Ovary (tissue), 9 donors: ENCODE results near the gene OR1F1. TPM values are rescaled to one million over a fixed set of nuclear protein-coding genes. Genes with fewer than 3 reads are reported as not detected.

Experiments
- DNase-seq, 5 donors: peaks; one replicate each; pipeline ENCODE4 v3.0.0-alpha.2; 2019 to 2020
- H3K27ac ChIP-seq, 2 donors: fragments of 200-600 bp; one replicate each; pipeline versions ENCODE4 v1.5.1 to v1.8.0; 2019 to 2022
- H3K27me3 ChIP-seq: fragments of 200-600 bp; one replicate; pipeline ENCODE4 v1.8.0; 2022
- H3K36me3 ChIP-seq: fragments of 200-600 bp; sonication (generic); one replicate; pipeline ENCODE4 v1.5.1; 2019
- H3K4me1 ChIP-seq: one replicate; pipeline ENCODE4 v1.8.1; 2013; ENCODE audit warnings: mild to moderate bottlenecking, moderate library complexity; ENCODE audit not compliant: insufficient read depth
- H3K4me3 ChIP-seq: fragments of 200-600 bp; sonication (generic); one replicate; pipeline ENCODE4 v1.5.1; 2017
- H3K9me3 ChIP-seq, 2 donors: fragments of 200-600 bp in 1 of 2; sonication (generic) in 1 of 2; one replicate each; pipeline versions ENCODE4 v1.5.1 to v1.8.1; 2013 to 2019; ENCODE audit warnings: mild to moderate bottlenecking in 1 of 2, moderate library complexity in 1 of 2
- CTCF ChIP-seq, 3 donors: fragments of 450-650 bp in 2 of 3; fragments of 200-600 bp in 1 of 3; IDR thresholded peaks; one replicate each; pipeline versions ENCODE4 v1.5.1 to v1.8.0; 2016 to 2022; ENCODE audit warnings: antibody characterized with exemption in 3 of 3, mild to moderate bottlenecking in 1 of 3
- EP300 ChIP-seq: sonication (generic); formaldehyde crosslinking; IDR thresholded peaks from one replicate; pipeline ENCODE4 v1.6.1; 2017; ENCODE audit warnings: antibody characterized with exemption
- POLR2A ChIP-seq: fragments of 450-650 bp; IDR thresholded peaks from one replicate; pipeline ENCODE4 v1.6.1; 2017; ENCODE audit warnings: antibody characterized with exemption, mild to moderate bottlenecking, moderate library complexity
- WGBS, 3 donors: extraction: QIAGEN DNeasy Blood & Tissue Kit in 1 of 3; methylation state at CpG; one replicate each; pipeline versions ENCODE4 v1.1.5 to v1.1.7; 2013 to 2017; 5-methylcytosine and 5-hydroxymethylcytosine counted together
- intact Hi-C, 4 donors: fragments of 100-400 bp; cut with DNase I; formaldehyde crosslinking; loops; one replicate each; pipeline versions ENCODE4 v1.11.0 to v1.15.1; 2022 to 2023
- polyA plus RNA-seq, 2 donors: library from polyadenylated mRNA; stranded (reverse); fragments of 200-250 nt in 1 of 2; fragments of 350-450 nt in 1 of 2; fragmentation: Illumina TruSeq in 1 of 2; extraction: RNeasy Lipid Tissue Mini Kit (QIAGEN cat#74804) in 1 of 2; gene quantifications; one replicate each; pipeline ENCODE4 v1.2.3, GENCODE V29; 2013 to 2014
- total RNA-seq, 7 donors: library from RNA; depleted of rRNA in 2 of 7; stranded (reverse); fragments of >200 nt in 2 of 7; fragmentation: NEBNext Ultra II Directional in 3 of 7; extraction: Animal tissue kit (Norgen Biotek cat#: 25700) in 3 of 7; gene quantifications; one replicate each; pipeline versions ENCODE4 v1.1.0 to v1.2.4, GENCODE V29; 2016 to 2023
- donor health status: DM: no; HTN: no; CAD: no; lungs with moderate emphysema.
- donor health status: DM: no; HTN: no; CAD: no.
- donor health status: Bipolar disorder and iron deficiency.
- donor health status: DM: yes; HTN: yes; CAD: no.
- donor health status: DM: no; HTN: no; CAD: no.
- donor health status: DM: yes; HTN: yes; CAD: no.

OR1F1 gene
- total and polyA plus RNA-seq, 9 donors: not detected

DNA sequence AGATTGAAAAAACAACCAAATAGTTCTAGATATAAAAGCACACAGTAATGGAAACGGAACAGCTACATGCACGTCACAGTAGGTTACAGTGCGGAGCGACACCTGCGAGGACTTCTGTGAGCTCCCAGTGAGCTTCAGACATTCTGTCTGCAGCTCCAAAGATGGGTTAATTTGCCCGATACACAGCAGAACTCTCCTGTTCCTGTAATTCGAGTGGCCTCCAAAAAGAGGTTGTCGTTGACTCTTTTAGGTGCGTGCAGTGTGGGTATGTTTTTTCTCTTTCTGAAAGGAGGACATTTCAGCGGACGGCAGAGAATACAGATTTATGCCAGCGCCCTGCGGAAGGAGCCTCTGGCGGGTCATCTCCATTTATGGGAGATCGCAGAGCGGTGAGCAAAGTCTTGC lies 2.9 kb downstream of the OR1F1 start:
- H3K27ac ChIP-seq: no peak overlapping the region
- H3K27me3 ChIP-seq: no peaks in the 10 kb centered on the region
- H3K9me3 ChIP-seq: peaks cover 0 to 3% of the 10 kb centered on the region in 2 donors
- peaks cover 1% of the 10 kb centered on the region for H3K4me1 ChIP-seq
- DNase-seq: no peak
- WGBS, 3 donors: 6 to 11% (median 9%) methylated on average over 16 of the region's 16 CpGs
- H3K4me3 ChIP-seq: no peak overlapping the region
- no peaks in the 10 kb centered on the region for H3K36me3 ChIP-seq
- TF ChIP-seq EP300 (no peak), POLR2A (no peak), CTCF (IDR thresholded peaks at IDR 0.05) (no peak)
- intact Hi-C loops: no loop called here

DNA sequence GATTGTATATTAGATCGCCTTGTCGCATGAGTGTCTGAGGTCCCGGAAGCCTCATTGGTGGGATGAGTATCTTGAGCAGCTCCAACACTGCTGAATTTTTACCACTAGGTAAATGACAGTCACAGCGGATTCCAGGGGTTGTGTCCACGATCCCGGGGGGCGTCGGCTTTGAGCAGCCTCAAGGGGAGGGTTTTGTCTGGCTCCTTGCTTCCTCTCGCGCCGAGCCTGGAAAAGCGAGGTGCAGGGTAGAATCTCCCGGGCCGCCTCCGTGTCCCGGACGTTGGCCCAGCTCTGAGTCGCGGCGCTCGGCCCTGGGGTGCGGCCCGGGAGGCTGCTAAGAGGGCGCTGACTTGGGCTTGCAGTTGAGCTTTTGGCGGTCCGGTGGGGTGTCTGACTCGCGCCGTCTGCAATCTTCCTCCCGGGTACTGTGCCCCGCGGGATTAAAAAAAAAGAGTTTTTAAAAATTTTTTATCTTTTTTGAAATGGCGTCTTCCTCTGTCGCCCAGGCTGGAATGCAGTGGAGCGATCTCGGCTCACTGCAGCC lies 4.5 kb downstream of the OR1F1 start:
- Histone ChIP-seq H3K4me1 (peaks cover 1% of the 10 kb centered on the region), H3K4me3 (no peak overlapping the region), H3K27ac (no peak overlapping the region), H3K36me3 (no peaks in the 10 kb centered on the region), H3K27me3 (no peaks in the 10 kb centered on the region), H3K9me3 (peaks cover 0 to 3% of the 10 kb centered on the region in 2 donors)
- DNase-seq: no peak
- 23 to 56% (median 30%) methylated on average over 36 of the region's 36 CpGs for WGBS, 3 donors
- TF ChIP-seq EP300: no peak
- no peak for TF ChIP-seq CTCF (IDR thresholded peaks at IDR 0.05)
- TF ChIP-seq POLR2A: no peak
- intact Hi-C loops: no loop called here

DNA sequence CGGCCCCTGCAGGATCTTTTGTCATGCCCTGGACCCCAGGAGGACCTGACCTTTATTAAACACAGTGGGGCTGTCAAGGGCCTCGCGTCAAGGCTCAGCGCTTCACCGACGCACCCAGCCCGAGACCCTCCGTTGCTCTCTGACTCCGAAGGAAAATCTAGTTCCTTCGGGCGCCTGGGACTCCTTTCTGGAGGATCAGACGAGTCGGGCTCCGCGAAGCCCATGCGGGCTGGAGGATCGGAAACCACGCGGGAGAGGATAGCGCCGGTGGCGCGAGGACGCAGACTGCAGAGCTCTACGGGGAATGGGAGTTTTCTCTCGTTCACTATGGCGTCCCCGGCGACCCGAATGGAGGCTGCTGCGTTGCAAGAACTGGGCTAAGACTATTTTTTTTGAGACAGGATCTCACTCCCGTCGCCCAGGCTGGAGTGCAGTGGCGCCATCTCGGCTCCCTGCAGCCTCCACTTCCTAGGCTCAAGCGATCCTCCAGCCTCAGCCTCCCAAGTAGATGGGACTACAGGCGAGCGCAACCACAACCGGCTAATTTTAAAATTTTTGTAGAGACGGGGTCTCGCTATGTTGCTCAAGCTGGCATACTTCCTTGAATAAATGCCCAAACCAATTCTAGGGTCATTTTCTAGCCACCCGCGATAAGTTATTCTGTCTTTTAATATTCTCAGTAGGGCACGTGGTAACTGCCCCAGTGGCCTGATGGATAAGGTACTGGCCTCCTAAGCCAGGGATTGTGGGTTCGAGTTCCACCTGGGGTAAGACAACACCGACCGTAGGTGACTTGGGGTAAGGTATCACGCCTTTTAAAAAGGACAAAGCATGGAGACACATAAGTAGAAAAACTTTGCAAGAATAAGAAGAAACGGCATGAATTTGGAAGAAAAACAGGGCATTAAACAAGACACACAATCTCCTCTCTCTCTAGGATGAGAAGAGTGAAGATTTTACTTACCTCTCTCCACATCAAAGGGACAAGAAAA lies 5.5 kb downstream of the OR1F1 start:
- 59 to 74% (median 62%) methylated on average over 49 of the region's 49 CpGs for WGBS, 3 donors
- Histone ChIP-seq H3K27me3 (no peaks in the 10 kb centered on the region), H3K36me3 (no peaks in the 10 kb centered on the region), H3K4me3 (no peak overlapping the region), H3K4me1 (peaks cover 1% of the 10 kb centered on the region), H3K27ac (no peak overlapping the region), H3K9me3 (peaks cover 0 to 3% of the 10 kb centered on the region in 2 donors)
- no peak for DNase-seq
- intact Hi-C loops: no loop called here
- TF ChIP-seq EP300 (no peak), CTCF (IDR thresholded peaks at IDR 0.05) (no peak), POLR2A (no peak)

- Histone ChIP-seq H3K36me3 (no peaks in the 10 kb centered on the region), H3K27ac (no peak overlapping the region), H3K4me1 (no peaks in the 10 kb centered on the region), H3K9me3 (peaks cover 0 to 3% of the 10 kb centered on the region in 2 donors), H3K27me3 (no peaks in the 10 kb centered on the region), H3K4me3 (no peak overlapping the region)
- DNase-seq: no peak
- intact Hi-C loops: no loop called here
- WGBS, 3 donors: 77 to 82% (median 79%) methylated on average over 20 of the region's 20 CpGs
- TF ChIP-seq CTCF (IDR thresholded peaks at IDR 0.05) (no peak), EP300 (no peak), POLR2A (no peak)
These were observed 6.8 kb downstream of the OR1F1 start for GRCh38 chr16:3194792-3195191.
